Sigmoid colon (tissue), 7 donors: ENCODE data around the gene RUNX2. TPM values are rescaled to one million over a fixed set of nuclear protein-coding genes. Genes with fewer than 3 reads are reported as not detected.

Experiments used
- DNase-seq: peaks from one replicate; pipeline ENCODE4 v3.0.0-alpha.2; 2019
- H3K27ac ChIP-seq, 4 donors: fragments of 200-600 bp; sonication (generic); one replicate each; pipeline ENCODE4 v1.5.1; 2016 to 2019; ENCODE audit warnings: mild to moderate bottlenecking in 1 of 4
- H3K27me3 ChIP-seq, 3 donors: fragments of 200-600 bp; sonication (generic); one replicate each; pipeline ENCODE4 v1.5.1; 2019; ENCODE audit warnings: mild to moderate bottlenecking in 1 of 3
- H3K36me3 ChIP-seq, 4 donors: fragments of 200-600 bp; sonication (generic); one replicate each; pipeline ENCODE4 v1.5.1; 2016 to 2019
- H3K4me1 ChIP-seq, 4 donors: fragments of 200-600 bp; sonication (generic); one replicate each; pipeline ENCODE4 v1.5.1; 2017 to 2019
- H3K4me3 ChIP-seq, 4 donors: fragments of 200-600 bp; sonication (generic); one replicate each; pipeline ENCODE4 v1.5.1; 2017 to 2019; ENCODE audit warnings: mild to moderate bottlenecking in 2 of 4, moderate library complexity in 1 of 4
- H3K9me3 ChIP-seq, 4 donors: fragments of 200-600 bp in 3 of 4; sonication (generic) in 3 of 4; one replicate each; pipeline versions ENCODE4 v1.5.1 to v1.6.1; 2013 to 2019
- CTCF ChIP-seq, 4 experiments: fragments of 450-650 bp in 3 of 4; fragments of 200-600 bp in 1 of 4; IDR thresholded peaks; one replicate each; pipeline ENCODE4 v1.5.1; 2016 to 2019; ENCODE audit warnings: antibody characterized with exemption in 4 of 4, mild to moderate bottlenecking in 3 of 4, moderate library complexity in 2 of 4
- EP300 ChIP-seq, 4 donors: sonication (generic); formaldehyde crosslinking; IDR thresholded peaks; one replicate each; pipeline ENCODE4 v1.6.1; 2017; ENCODE audit warnings: antibody characterized with exemption in 4 of 4
- POLR2A ChIP-seq, 2 donors: fragments of 450-650 bp; IDR thresholded peaks; one replicate each; pipeline ENCODE4 v1.6.1; 2016; ENCODE audit warnings: antibody characterized with exemption in 2 of 2, mild to moderate bottlenecking in 2 of 2, moderate library complexity in 2 of 2
- POLR2AphosphoS5 ChIP-seq, 4 donors: sonication (generic); formaldehyde crosslinking; IDR thresholded peaks; one replicate each; pipeline ENCODE4 v1.6.1; 2017; ENCODE audit warnings: antibody characterized with exemption in 4 of 4
- WGBS, 2 donors: extraction: QIAGEN DNeasy Blood & Tissue Kit; methylation state at CpG; one replicate each; pipeline ENCODE4 v1.1.7; 2013; 5-methylcytosine and 5-hydroxymethylcytosine counted together
- intact Hi-C: fragments of 100-400 bp; cut with DNase I; formaldehyde crosslinking; loops from one replicate; pipeline ENCODE4 v1.15.1; 2023
- polyA plus RNA-seq, 3 donors: library from polyadenylated mRNA; stranded (reverse); fragments of 200-250 nt; gene quantifications; one replicate each; pipeline ENCODE4 v1.2.3, GENCODE V29; 2013
- total RNA-seq, 4 donors: library from RNA; depleted of rRNA; stranded (reverse); fragments of >200 nt; gene quantifications; one replicate each; pipeline ENCODE4 v1.1.0, GENCODE V29; 2016
- donor health status: healthy with polysubstance abuse.
- donor health status: Bipolar disorder and iron deficiency.
- donor health status: healthy.

The RUNX2 gene
- total and polyA plus RNA-seq, 7 donors: 0.92 to 4.7 (median 2.9) TPM

GRCh38 chr6:45297320-45297719 lies 30.8 kb upstream of the RUNX2 start:
- intact Hi-C loops: no loop called here
- H3K9me3 ChIP-seq: no peaks in the 10 kb centered on the region
- no peaks in the 10 kb centered on the region for H3K4me1 ChIP-seq
- DNase-seq: no peak
- TF ChIP-seq POLR2AphosphoS5 (IDR thresholded peaks at IDR 0.05): no peak
- TF ChIP-seq EP300 (IDR thresholded peaks at IDR 0.05): no peak
- no peak for TF ChIP-seq CTCF (IDR thresholded peaks at IDR 0.05)
- TF ChIP-seq POLR2A (IDR thresholded peaks at IDR 0.05): no peak
- no peak overlapping the region for H3K27ac ChIP-seq
- H3K4me3 ChIP-seq: no peak overlapping the region
- H3K36me3 ChIP-seq: no peaks in the 10 kb centered on the region
- no peaks in the 10 kb centered on the region for H3K27me3 ChIP-seq

DNA sequence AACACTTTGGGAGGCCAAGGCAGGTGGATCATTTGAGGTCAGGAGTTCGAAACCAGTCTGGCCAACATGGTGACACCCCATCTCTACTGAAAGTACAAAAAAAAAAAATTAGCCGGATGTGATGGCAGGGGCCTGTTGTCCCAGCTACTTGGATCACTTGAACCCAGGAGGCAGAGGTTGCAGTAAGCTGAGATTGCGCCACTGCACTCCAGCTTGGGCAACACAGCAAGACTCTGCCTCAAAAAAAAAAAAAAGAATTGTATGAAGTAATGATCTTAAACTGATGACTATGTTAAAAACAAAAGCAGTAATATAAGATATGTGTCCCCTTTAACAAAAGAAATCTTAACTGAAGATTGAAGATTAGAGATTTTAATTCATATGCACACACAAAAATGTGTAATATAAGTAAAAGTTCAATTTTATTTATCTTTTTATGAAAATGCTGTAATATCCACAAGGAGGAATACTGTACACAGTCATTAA lies 29.0 kb upstream of the RUNX2 start:
- H3K36me3 ChIP-seq: no peaks in the 10 kb centered on the region
- H3K27ac ChIP-seq: no peak overlapping the region
- H3K27me3 ChIP-seq: no peaks in the 10 kb centered on the region
- intact Hi-C loops: no loop called here
- WGBS, 2 donors: 98% methylated on average over 3 of the region's 3 CpGs
- no peak for DNase-seq
- no peak overlapping the region for H3K4me3 ChIP-seq
- H3K4me1 ChIP-seq: no peaks in the 10 kb centered on the region
- no peaks in the 10 kb centered on the region for H3K9me3 ChIP-seq
- TF ChIP-seq EP300 (IDR thresholded peaks at IDR 0.05) (no peak), POLR2AphosphoS5 (IDR thresholded peaks at IDR 0.05) (no peak), CTCF (IDR thresholded peaks at IDR 0.05) (no peak), POLR2A (IDR thresholded peaks at IDR 0.05) (no peak)

- WGBS, 2 donors: 96 to 100% methylated on average over 1 of the region's 1 CpG
- Histone ChIP-seq H3K36me3 (no peaks in the 10 kb centered on the region), H3K4me1 (no peaks in the 10 kb centered on the region), H3K9me3 (no peaks in the 10 kb centered on the region), H3K27ac (no peak overlapping the region), H3K27me3 (no peaks in the 10 kb centered on the region), H3K4me3 (no peak overlapping the region)
- intact Hi-C loops: no loop called here
- DNase-seq: no peak
- TF ChIP-seq CTCF (IDR thresholded peaks at IDR 0.05) (no peak), EP300 (IDR thresholded peaks at IDR 0.05) (no peak), POLR2A (IDR thresholded peaks at IDR 0.05) (no peak), POLR2AphosphoS5 (IDR thresholded peaks at IDR 0.05) (no peak)
These were observed 27.4 kb upstream of the RUNX2 start for GRCh38 chr6:45300736-45301135.

DNA sequence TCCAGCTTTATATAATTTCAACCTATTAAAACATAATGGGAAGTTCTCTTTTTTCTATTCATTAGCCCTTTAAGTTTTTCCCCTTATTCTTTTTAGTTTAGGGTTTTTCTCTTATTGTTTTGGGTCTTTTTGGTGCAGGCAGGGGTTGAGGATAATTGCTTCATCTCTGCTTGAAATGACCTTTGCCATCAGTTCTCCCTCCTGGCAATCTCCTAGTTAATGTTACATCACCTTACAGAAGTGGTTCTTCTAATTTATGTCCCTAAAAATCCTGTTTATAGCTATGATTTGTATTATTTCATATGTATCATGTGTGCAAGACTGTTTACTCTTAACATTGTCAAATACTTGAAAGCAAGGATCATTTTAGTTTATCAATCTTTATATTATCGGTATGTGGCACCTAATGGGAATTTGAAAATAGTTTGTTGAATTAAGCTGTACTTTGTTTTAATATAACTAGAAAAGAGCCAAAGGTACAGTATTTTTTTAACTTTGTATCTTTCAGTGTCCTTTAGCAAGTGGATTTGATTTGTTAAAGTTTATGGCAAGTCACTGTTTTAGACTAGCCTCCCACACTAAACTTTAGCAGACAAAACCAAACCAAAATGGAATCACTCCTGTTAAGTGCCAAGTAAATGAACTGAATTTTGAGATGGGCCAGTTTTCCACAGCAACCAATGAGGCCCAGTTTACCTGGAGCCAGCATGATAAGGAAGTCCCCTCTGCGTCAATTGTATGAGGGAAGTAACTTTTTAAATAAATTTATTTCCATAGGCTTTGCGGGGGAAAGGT lies 26.6 kb upstream of the RUNX2 start:
- WGBS, 2 donors: 64 to 65% methylated on average over 3 of the region's 3 CpGs

More for the DNA sequence above, 26.6 kb upstream of the RUNX2 start:
- Histone ChIP-seq H3K27ac (no peak overlapping the region), H3K4me3 (no peak overlapping the region), H3K36me3 (no peaks in the 10 kb centered on the region), H3K27me3 (no peaks in the 10 kb centered on the region), H3K9me3 (peaks cover 0 to under 1% (median 0%) of the 10 kb centered on the region in 4 donors), H3K4me1 (no peaks in the 10 kb centered on the region)
- intact Hi-C loops: no loop called here
- no peak for TF ChIP-seq CTCF (IDR thresholded peaks at IDR 0.05)
- no peak for TF ChIP-seq POLR2A (IDR thresholded peaks at IDR 0.05)
- TF ChIP-seq EP300 (IDR thresholded peaks at IDR 0.05): no peak
- TF ChIP-seq POLR2AphosphoS5 (IDR thresholded peaks at IDR 0.05): no peak
- DNase-seq: no peak
